Epithelial cell of esophagus (primary cell): ENCODE measurements around the gene INSYN1.

Experiments used
- DNase-seq: peaks from one replicate; pipeline ENCODE4 v3.0.0; 2010; ENCODE audit warnings: low read depth
- H3K4me3 ChIP-seq: 2 replicates; pipeline ENCODE4 v1.5.1; 2011; ENCODE audit warnings: mild to moderate bottlenecking, low read length, control low read depth
- CTCF ChIP-seq: IDR thresholded peaks from 2 replicates; pipeline ENCODE4 v1.5.1; 2011; ENCODE audit warnings: low read depth, mild to moderate bottlenecking, low read length, control low read depth, inconsistent platforms; ENCODE audit not compliant: insufficient read depth; ENCODE audit errors: missing control alignments

Gene INSYN1

GRCh38 chr15:73694419-73694818 lies 58.7 kb downstream of the INSYN1 start:
- DNase-seq = no peak
- no peak overlapping the region for H3K4me3 ChIP-seq
- TF ChIP-seq CTCF = no peak

- no peak for TF ChIP-seq CTCF
- peak; percentile 87 for DNase-seq
- no peak overlapping the region for H3K4me3 ChIP-seq
These were observed 61.8 kb downstream of the INSYN1 start for GRCh38 chr15:73691396-73691795.

GRCh38 chr15:73688455-73688854 lies 64.7 kb downstream of the INSYN1 start:
- no peak for TF ChIP-seq CTCF
- no peak overlapping the region for H3K4me3 ChIP-seq
- DNase-seq = no peak

- no peak for TF ChIP-seq CTCF
- no peak overlapping the region for H3K4me3 ChIP-seq
- no peak for DNase-seq
These were observed 65.8 kb downstream of the INSYN1 start for GRCh38 chr15:73687351-73687750.

- DNase-seq = peak; percentile 65
- no peak for TF ChIP-seq CTCF
- H3K4me3 ChIP-seq = no peak overlapping the region
These were observed 66.3 kb downstream of the INSYN1 start for GRCh38 chr15:73686781-73687256.

- DNase-seq = no peak
- no peak for TF ChIP-seq CTCF
- no peak overlapping the region for H3K4me3 ChIP-seq
These were observed 67.2 kb downstream of the INSYN1 start for GRCh38 chr15:73685981-73686380.
